T-cell (primary cell): Measurements from ENCODE around the gene SKA1. TPM values are rescaled to one million over a fixed set of nuclear protein-coding genes. Genes with fewer than 3 reads are reported as not detected.

Source experiments
- ATAC-seq, 4 experiments: fragments of 200-7000 bp in 3 of 4; fragments of 150-1000 bp in 1 of 4; cut with Tn5 transposase; replicated peaks in 1 of 4; 1 replicate in 3 of 4; 2 replicates in 1 of 4; pipeline ENCODE4 v1.10.0; 2021; ENCODE audit warnings: moderate library complexity in 3 of 4, mild to moderate bottlenecking in 2 of 4, moderate number of reproducible peaks in 1 of 4
- CTCF ChIA-PET, 2 donors: fragments of 300-600 bp; sonication (Branson Sonifier 250); formaldehyde crosslinking; loops; one replicate each; lab custom pipeline; 2022; ENCODE audit warnings: antibody characterized with exemption in 2 of 2; lab: Charles Lee
- POLR2A ChIA-PET, 2 donors: fragments of 300-600 bp; sonication (Branson Sonifier 250); formaldehyde crosslinking; loops; one replicate each; lab custom pipeline; 2022; ENCODE audit warnings: antibody characterized with exemption in 2 of 2; lab: Charles Lee
- DNase-seq, 35 experiments: peaks; one replicate each; pipeline versions ENCODE4 v3.0.0 to v3.0.0-alpha.2; 2013 to 2023
- H3K27ac ChIP-seq: one replicate; pipeline ENCODE4 v1.5.1; 2013; ENCODE audit warnings: low read length
- H3K27me3 ChIP-seq, 2 experiments: replicated peaks in 1 of 2; 1 replicate in 1 of 2; 2 replicates in 1 of 2; pipeline versions ENCODE4 v1.6.1 to v1.7.0; 2013; ENCODE audit warnings: low read length in 1 of 2, mixed read lengths in 1 of 2; ENCODE audit not compliant: control insufficient read depth in 2 of 2, insufficient read depth in 2 of 2; ENCODE audit errors: extremely low read depth in 1 of 2
- H3K36me3 ChIP-seq, 2 donors: 1 replicate in 1 of 2; 2 replicates in 1 of 2; pipeline versions ENCODE4 v1.6.1 to v1.7.0; 2013; ENCODE audit warnings: low read length in 1 of 2; ENCODE audit not compliant: control insufficient read depth in 2 of 2, insufficient read depth in 1 of 2; ENCODE audit errors: extremely low read depth in 1 of 2
- H3K4me1 ChIP-seq, 2 experiments: 1 replicate in 1 of 2; 2 replicates in 1 of 2; pipeline versions ENCODE4 v1.6.1 to v1.7.0; 2013; ENCODE audit warnings: low read length in 2 of 2, mixed read lengths in 1 of 2; ENCODE audit not compliant: insufficient read depth in 2 of 2, control insufficient read depth in 1 of 2; ENCODE audit errors: extremely low read depth in 1 of 2
- H3K4me3 ChIP-seq, 2 donors: 1 replicate in 1 of 2; 2 replicates in 1 of 2; pipeline versions ENCODE4 v1.5.1 to v1.7.0; 2013; ENCODE audit warnings: mild to moderate bottlenecking in 2 of 2, low read length in 1 of 2, moderate library complexity in 1 of 2; ENCODE audit not compliant: control insufficient read depth in 1 of 2; ENCODE audit errors: extremely low read depth in 1 of 2
- H3K9me3 ChIP-seq: 2 replicates; pipeline ENCODE4 v1.7.0; 2013
- H3K27ac Mint-ChIP-seq, 2 donors: one replicate each; pipeline ENCODE4 v1.8.0; 2020 to 2021; ENCODE audit warnings: mild to moderate bottlenecking in 2 of 2, mixed read lengths in 2 of 2
- H3K27me3 Mint-ChIP-seq, 2 donors: one replicate each; pipeline ENCODE4 v1.8.0; 2021 to 2022; ENCODE audit warnings: mixed read lengths in 2 of 2
- H3K36me3 Mint-ChIP-seq: one replicate; pipeline ENCODE4 v1.8.0; 2021; ENCODE audit warnings: mixed read lengths
- H3K4me1 Mint-ChIP-seq, 3 donors: one replicate each; pipeline ENCODE4 v1.8.0; 2020 to 2022; ENCODE audit warnings: mixed read lengths in 3 of 3, mild to moderate bottlenecking in 1 of 3
- H3K4me3 Mint-ChIP-seq, 3 donors: one replicate each; pipeline ENCODE4 v1.8.0; 2020 to 2022; ENCODE audit warnings: mild to moderate bottlenecking in 3 of 3, mixed read lengths in 3 of 3, moderate library complexity in 3 of 3
- H3K9me3 Mint-ChIP-seq, 3 donors: one replicate each; pipeline ENCODE4 v1.8.0; 2020 to 2022; ENCODE audit warnings: mixed read lengths in 3 of 3
- WGBS: methylation state at CpG from one replicate; pipeline ENCODE4 v1.1.5; 2013; ENCODE audit warnings: missing lambda C conversion rate; ENCODE audit not compliant: insufficient coverage; 5-methylcytosine and 5-hydroxymethylcytosine counted together
- total RNA-seq, 35 experiments: library from RNA in 6 of 35; stranded (reverse) in 6 of 35; fragments of 120-200 nt in 1 of 35; gene quantifications; one replicate each; pipeline versions ENCODE4 v1.2.1 to v1.2.4 and lab custom pipeline; 2013 to 2026

The SKA1 gene, protein sequence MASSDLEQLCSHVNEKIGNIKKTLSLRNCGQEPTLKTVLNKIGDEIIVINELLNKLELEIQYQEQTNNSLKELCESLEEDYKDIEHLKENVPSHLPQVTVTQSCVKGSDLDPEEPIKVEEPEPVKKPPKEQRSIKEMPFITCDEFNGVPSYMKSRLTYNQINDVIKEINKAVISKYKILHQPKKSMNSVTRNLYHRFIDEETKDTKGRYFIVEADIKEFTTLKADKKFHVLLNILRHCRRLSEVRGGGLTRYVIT
- 1 to 10 TPM in 2 of 5 donors, under 1 TPM in 3; 0.39 to 1.5 (median 0.70) TPM for total RNA-seq
- 0.74 TPM for total RNA-seq (2013)
- total RNA-seq (lab: John Stamatoyannopoulos, UW), result 0 to 12.0 (median 0.51) reads per million in 29 experiments

GRCh38 chr18:50374753-50375391 is at the start of gene SKA1:
SKA1 (plus strand) TSS chr18:50375046; CDS start chr18:50375831, 785 bp downstream.
- Histone ChIP-seq H3K36me3 (no peaks in the 10 kb centered on the region), H3K27me3 (peaks cover 0 to 4% of the 10 kb centered on the region in 2 experiments), H3K4me3 (peak within 1 kb of the TSS; percentile 62 to 78), H3K9me3 (peaks cover under 1% of the 10 kb centered on the region), H3K27ac (peak within 1 kb of the TSS; percentile 69), H3K4me1 (peaks cover 2 to 12% of the 10 kb centered on the region in 2 experiments)
- Mint-ChIP-seq H3K27ac (peak within 1 kb of the TSS; percentile 82 to 85), H3K4me3 (peak within 1 kb of the TSS; percentile 71 to 77 (median 74)), H3K9me3 (peaks cover 0 to 6% (median 5%) of the 10 kb centered on the region in 3 donors), H3K36me3 (peaks cover under 1% of the 10 kb centered on the region), H3K27me3 (peaks cover 5 to 6% of the 10 kb centered on the region in 2 donors), H3K4me1 (peaks cover 4 to 13% (median 12%) of the 10 kb centered on the region in 3 donors)
- WGBS, result under 1% methylated on average over 34 of the region's 47 CpGs
- ChIA-PET POLR2A (no interaction called here), CTCF (interaction anchor here in 1 of 2 donors (0.9 to 1.9 kb wide), 2 partner anchors 18 to 108 kb away, joined by 3 to 7 read pairs; partner anchors contain the start of gene CFAP53)
- DNase-seq (peak; percentile 82 to 96 (median 88)), ATAC-seq (peak; percentile 99 to 100 (median 100))

DNA sequence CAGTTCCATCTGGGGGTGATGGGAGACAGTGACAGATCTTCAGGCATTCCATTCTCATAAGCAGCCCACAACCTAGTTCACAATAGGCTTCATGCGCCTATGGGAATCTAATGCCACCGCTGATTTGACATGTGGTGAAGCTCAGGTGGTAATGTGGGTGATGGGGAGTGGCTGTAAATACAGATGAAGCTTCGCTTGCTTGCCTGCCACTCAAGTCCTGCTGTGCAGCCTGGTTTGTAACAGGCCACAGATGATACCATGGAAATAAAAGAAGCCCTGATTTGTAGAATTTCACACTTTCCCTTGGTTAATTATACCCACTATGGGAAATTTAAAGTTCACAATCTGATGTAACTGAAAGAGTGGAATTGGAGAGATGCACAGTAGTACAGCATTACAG is 46.9 kb upstream of the SKA1 start:
- CTCF ChIA-PET, result no interaction called here
- POLR2A ChIA-PET, result interaction anchor here in 1 of 2 donors (0.5 kb wide), 1 partner anchor 478 kb away, joined by 3 read pairs; no protein-coding TSS in a partner anchor

GRCh38 chr18:50330176-50330575 is 44.7 kb upstream of the SKA1 start:
- no peak overlapping the region for H3K27ac ChIP-seq
- DNase-seq, result no peak
- Mint-ChIP-seq H3K27me3 (peaks cover 17 to 27% of the 10 kb centered on the region in 2 donors), H3K4me1 (peaks cover 0 to 4% (median 0%) of the 10 kb centered on the region in 3 donors), H3K4me3 (no peak overlapping the region), H3K9me3 (peaks cover 0 to 3% (median 3%) of the 10 kb centered on the region in 3 donors), H3K36me3 (no peaks in the 10 kb centered on the region), H3K27ac (no peak overlapping the region)
- H3K27me3 ChIP-seq, result peaks cover 0 to 13% of the 10 kb centered on the region in 2 experiments
- ATAC-seq, result no peak
- no peaks in the 10 kb centered on the region for H3K36me3 ChIP-seq
- H3K9me3 ChIP-seq, result peaks cover 4% of the 10 kb centered on the region
- CTCF ChIA-PET, result no interaction called here
- no peaks in the 10 kb centered on the region for H3K4me1 ChIP-seq
- H3K4me3 ChIP-seq, result no peak overlapping the region
- POLR2A ChIA-PET, result no interaction called here

More for the DNA sequence above, 46.9 kb upstream of the SKA1 start:
- Mint-ChIP-seq H3K9me3 (peaks cover 0 to 3% (median 3%) of the 10 kb centered on the region in 3 donors), H3K27ac (no peak overlapping the region), H3K4me1 (no peaks in the 10 kb centered on the region), H3K36me3 (no peaks in the 10 kb centered on the region), H3K27me3 (peaks cover 19 to 27% of the 10 kb centered on the region in 2 donors), H3K4me3 (no peak overlapping the region)
- Histone ChIP-seq H3K9me3 (peaks cover 4% of the 10 kb centered on the region), H3K36me3 (no peaks in the 10 kb centered on the region), H3K4me1 (no peaks in the 10 kb centered on the region), H3K27ac (no peak overlapping the region), H3K4me3 (no peak overlapping the region), H3K27me3 (peaks cover 2 to 13% of the 10 kb centered on the region in 2 experiments)
- DNase-seq (no peak), ATAC-seq (no peak)
- 80% methylated on average over 1 of the region's 3 CpGs for WGBS

DNA sequence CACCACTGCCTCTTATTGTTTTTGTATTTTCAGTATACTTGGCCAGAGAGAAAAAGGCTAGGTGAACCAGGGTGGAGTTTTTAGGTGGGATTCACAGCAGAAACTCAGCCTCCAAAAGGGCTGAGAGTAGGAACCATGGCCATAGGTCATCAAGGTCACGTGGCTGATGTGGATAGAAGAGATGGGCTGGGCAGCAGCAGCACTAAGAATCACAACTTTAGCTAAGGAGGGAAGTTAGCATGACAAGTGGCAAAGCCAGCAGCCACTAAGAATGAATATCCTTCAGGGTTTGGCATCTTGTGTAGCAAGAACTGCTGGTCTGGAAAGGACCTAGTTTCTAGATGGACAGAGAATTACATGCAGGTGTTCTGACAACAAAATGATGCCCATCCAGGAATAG is 43.2 kb upstream of the SKA1 start:
- ChIA-PET POLR2A (no interaction called here), CTCF (no interaction called here)
- no peak overlapping the region for H3K4me3 Mint-ChIP-seq
- DNase-seq (no peak), ATAC-seq (no peak)
- no peaks in the 10 kb centered on the region for H3K36me3 ChIP-seq
- H3K9me3 ChIP-seq, result peaks cover 4% of the 10 kb centered on the region
- H3K9me3 Mint-ChIP-seq, result peaks cover 0 to 3% (median 3%) of the 10 kb centered on the region in 3 donors
- no peak overlapping the region for H3K4me3 ChIP-seq
- peaks cover 0 to 4% (median 0%) of the 10 kb centered on the region in 3 donors for H3K4me1 Mint-ChIP-seq
- peaks cover 0 to 10% of the 10 kb centered on the region in 2 experiments for H3K27me3 ChIP-seq
- no peak overlapping the region for H3K27ac ChIP-seq
- 44% methylated on average over 1 of the region's 1 CpG for WGBS
- H3K36me3 Mint-ChIP-seq, result no peaks in the 10 kb centered on the region
- no peak overlapping the region for H3K27ac Mint-ChIP-seq
- peaks cover 14 to 23% of the 10 kb centered on the region in 2 donors for H3K27me3 Mint-ChIP-seq
- H3K4me1 ChIP-seq, result no peaks in the 10 kb centered on the region

- Histone ChIP-seq H3K4me3 (no peak overlapping the region), H3K9me3 (peaks cover 4% of the 10 kb centered on the region), H3K27ac (no peak overlapping the region), H3K36me3 (no peaks in the 10 kb centered on the region), H3K4me1 (no peaks in the 10 kb centered on the region), H3K27me3 (peaks cover 0 to 5% of the 10 kb centered on the region in 2 experiments)
- H3K27ac Mint-ChIP-seq, result no peak overlapping the region
- H3K4me3 Mint-ChIP-seq, result no peak overlapping the region
- POLR2A ChIA-PET, result no interaction called here
- 50% methylated on average over 1 of the region's 7 CpGs for WGBS
- H3K27me3 Mint-ChIP-seq, result peaks cover 4 to 8% of the 10 kb centered on the region in 2 donors
- ATAC-seq (no peak), DNase-seq (no peak)
- CTCF ChIA-PET, result no interaction called here
- H3K9me3 Mint-ChIP-seq, result peaks cover 0 to 3% (median 3%) of the 10 kb centered on the region in 3 donors
- H3K36me3 Mint-ChIP-seq, result no peaks in the 10 kb centered on the region
- peaks cover 0 to 4% (median 0%) of the 10 kb centered on the region in 3 donors for H3K4me1 Mint-ChIP-seq
Observed at GRCh38 chr18:50334546-50335152, 40.2 kb upstream of the SKA1 start.

- Mint-ChIP-seq H3K9me3 (no peaks in the 10 kb centered on the region), H3K27ac (no peak overlapping the region), H3K4me3 (no peak overlapping the region), H3K4me1 (peaks cover 0 to 4% (median 0%) of the 10 kb centered on the region in 3 donors), H3K27me3 (no peaks in the 10 kb centered on the region), H3K36me3 (no peaks in the 10 kb centered on the region)
- Histone ChIP-seq H3K4me3 (no peak overlapping the region), H3K36me3 (no peaks in the 10 kb centered on the region), H3K4me1 (no peaks in the 10 kb centered on the region), H3K27ac (no peak overlapping the region), H3K27me3 (no peaks in the 10 kb centered on the region), H3K9me3 (no peaks in the 10 kb centered on the region)
- no peak for ATAC-seq
- no peak for DNase-seq
- CTCF ChIA-PET, result no interaction called here
- 85% methylated on average over 2 of the region's 2 CpGs for WGBS
- POLR2A ChIA-PET, result no interaction called here
Observed at GRCh38 chr18:50338122-50338521, 36.7 kb upstream of the SKA1 start.
